AG09309 (cell line): ENCODE data around the gene LRRIQ4.

ENCODE experiments used
- DNase-seq: peaks from one replicate; pipeline ENCODE4 v3.0.0-alpha.2; 2010; ENCODE audit warnings: low read depth
- H3K4me3 ChIP-seq: 2 replicates; pipeline ENCODE4 v1.5.1; 2011; ENCODE audit warnings: mild to moderate bottlenecking, low read depth, low read length, moderate library complexity; ENCODE audit not compliant: control insufficient read depth
- CTCF ChIP-seq: IDR thresholded peaks from 2 replicates; pipeline ENCODE4 v1.5.1; 2011; ENCODE audit warnings: mild to moderate bottlenecking, low read depth, low read length, inconsistent platforms; ENCODE audit not compliant: insufficient read depth, control insufficient read depth; ENCODE audit errors: missing control alignments

The LRRIQ4 gene

GRCh38 chr3:169863458-169863899, 50.8 kb downstream of the LRRIQ4 start:
- H3K4me3 ChIP-seq = no peak overlapping the region
- DNase-seq = no peak
- TF ChIP-seq CTCF = peak; percentile 86

GRCh38 chr3:169864270-169864669, 51.6 kb downstream of the LRRIQ4 start:
- no peak overlapping the region for H3K4me3 ChIP-seq
- no peak for TF ChIP-seq CTCF
- no peak for DNase-seq

GRCh38 chr3:169865176-169865767, 52.6 kb downstream of the LRRIQ4 start:
- DNase-seq = no peak
- H3K4me3 ChIP-seq = no peak overlapping the region
- TF ChIP-seq CTCF = no peak

GRCh38 chr3:169867584-169868210, 55.0 kb downstream of the LRRIQ4 start:
- no peak for DNase-seq

GRCh38 chr3:169868369-169868768, 55.7 kb downstream of the LRRIQ4 start:
- TF ChIP-seq CTCF = no peak
- DNase-seq = no peak
- H3K4me3 ChIP-seq = no peak overlapping the region

More at GRCh38 chr3:169867584-169868210, 55.0 kb downstream of the LRRIQ4 start:
- TF ChIP-seq CTCF = no peak
- no peak overlapping the region for H3K4me3 ChIP-seq

- TF ChIP-seq CTCF = no peak
- no peak for DNase-seq
- no peak within 1 kb of the TSS for H3K4me3 ChIP-seq
Observed at GRCh38 chr3:169869484-169870220, 57.0 kb downstream of the LRRIQ4 start, which contains the start of gene LRRC31. LRRC31 (minus strand) TSS chr3:169869935; CDS start chr3:169869807, 128 bp downstream.
